A673 (cell line): ENCODE measurements around the gene TRPM2. TPM values are rescaled to one million over a fixed set of nuclear protein-coding genes. Genes with fewer than 3 reads are reported as not detected.

ENCODE experiments used
- BruUV-seq: library from RNA; stranded (reverse); fragments of 400-500 nt; replicated peaks from 2 replicates; lab custom pipeline; 2021; lab: Mats Ljungman, UMichigan
- CTCF ChIA-PET: fragments of 300-600 bp; sonication (Branson Sonifier 250); formaldehyde crosslinking; loops from one replicate; lab custom pipeline; 2022; ENCODE audit warnings: antibody characterized with exemption; lab: Charles Lee
- POLR2A ChIA-PET: fragments of 300-600 bp; sonication (Branson Sonifier 250); formaldehyde crosslinking; loops from one replicate; lab custom pipeline; 2022; ENCODE audit warnings: antibody characterized with exemption; ENCODE audit not compliant: low non-redundant PET; lab: Charles Lee
- DNase-seq: peaks from one replicate; pipeline ENCODE4 v3.0.0-alpha.2; 2015; ENCODE audit warnings: low spot score
- H3K27ac ChIP-seq: fragments of 200-600 bp; sonication (generic); 2 replicates; pipeline ENCODE4 v1.5.1; 2016; ENCODE audit warnings: mixed run types, low read depth, mild to moderate bottlenecking, mixed read lengths, antibody characterized with exemption, low read length; ENCODE audit not compliant: poor library complexity, severe bottlenecking
- H3K27me3 ChIP-seq: fragments of 200-600 bp; sonication (generic); replicated peaks from 2 replicates; pipeline ENCODE4 v1.6.1; 2017; ENCODE audit warnings: mixed run types, low read depth, mild to moderate bottlenecking, mixed read lengths, antibody characterized with exemption, low read length; ENCODE audit not compliant: insufficient read depth, poor library complexity
- H3K36me3 ChIP-seq: fragments of 200-600 bp; sonication (generic); 2 replicates; pipeline ENCODE4 v1.6.1; 2016; ENCODE audit warnings: mixed run types, mild to moderate bottlenecking, mixed read lengths, antibody characterized with exemption, low read length; ENCODE audit not compliant: insufficient read depth, poor library complexity, severe bottlenecking
- H3K4me1 ChIP-seq: fragments of 200-600 bp; sonication (generic); 2 replicates; pipeline ENCODE4 v1.6.1; 2017; ENCODE audit warnings: mixed run types, mild to moderate bottlenecking, mixed read lengths, antibody characterized with exemption, low read length; ENCODE audit not compliant: insufficient read depth, poor library complexity, severe bottlenecking
- H3K4me3 ChIP-seq: fragments of 200-600 bp; sonication (generic); 2 replicates; pipeline ENCODE4 v1.5.1; 2016; ENCODE audit warnings: low read depth, mixed run types, mild to moderate bottlenecking, mixed read lengths, low read length; ENCODE audit not compliant: poor library complexity, severe bottlenecking
- H3K9me3 ChIP-seq: fragments of 200-600 bp; sonication (generic); 2 replicates; pipeline ENCODE4 v1.6.1; 2016; ENCODE audit warnings: mixed run types, low read depth, mild to moderate bottlenecking, mixed read lengths, antibody characterized with exemption, low read length; ENCODE audit not compliant: poor library complexity, severe bottlenecking
- CTCF ChIP-seq: fragments of 300-800, 200-600 bp; sonication (generic); conservative IDR thresholded peaks from 2 replicates; pipeline ENCODE4 v1.5.1; 2017; ENCODE audit warnings: low read depth, mild to moderate bottlenecking, antibody characterized with exemption, low read length, moderate library complexity, mixed read lengths
- EZH2 ChIP-seq: fragments of 200-600 bp; sonication (generic); IDR thresholded peaks from 2 replicates; pipeline ENCODE4 v1.6.1; 2017; ENCODE audit warnings: borderline replicate concordance, low read depth, mild to moderate bottlenecking, mixed read lengths, antibody characterized with exemption, low read length; ENCODE audit not compliant: poor library complexity, severe bottlenecking
- intact Hi-C: fragments of 100-400 bp; cut with micrococcal nuclease; formaldehyde crosslinking; loops from one replicate; pipeline ENCODE4 v1.10.0; 2022; ENCODE audit not compliant: unreplicated experiment
- total RNA-seq: library from RNA; stranded (reverse); gene quantifications from 2 replicates; pipeline ENCODE4 v1.2.3, GENCODE V29; 2021

Gene TRPM2
- total RNA-seq, 1 experiment from 2014 or later = 0.21 TPM

- TF ChIP-seq CTCF (no peak), EZH2 (no peak)
- DNase-seq = no peak
- Histone ChIP-seq H3K36me3 (peaks cover 22% of the 10 kb centered on the region), H3K4me3 (no peak overlapping the region), H3K9me3 (no peaks in the 10 kb centered on the region), H3K27me3 (no peaks in the 10 kb centered on the region), H3K4me1 (no peaks in the 10 kb centered on the region), H3K27ac (no peak overlapping the region)
- BruUV-seq = no TSS peak
- ChIA-PET POLR2A (no interaction called here), CTCF (no interaction called here)
- intact Hi-C loops = no loop called here
Observed at GRCh38 chr21:44326272-44326647, 27.2 kb upstream of the TRPM2 start.

- intact Hi-C loops = no loop called here
- Histone ChIP-seq H3K4me3 (no peak overlapping the region), H3K27ac (no peak overlapping the region), H3K27me3 (no peaks in the 10 kb centered on the region), H3K9me3 (no peaks in the 10 kb centered on the region), H3K4me1 (no peaks in the 10 kb centered on the region), H3K36me3 (peaks cover 17% of the 10 kb centered on the region)
- ChIA-PET CTCF (no interaction called here), POLR2A (no interaction called here)
- BruUV-seq = TSS peak; percentile 59
- TF ChIP-seq CTCF (no peak), EZH2 (no peak)
- DNase-seq = no peak
Observed at GRCh38 chr21:44326716-44327602, 26.5 kb upstream of the TRPM2 start.

GRCh38 chr21:44327603-44327974 lies 25.8 kb upstream of the TRPM2 start:
- H3K27me3 ChIP-seq = no peaks in the 10 kb centered on the region
- TF ChIP-seq EZH2 (no peak), CTCF (no peak)
- intact Hi-C loops = no loop called here
- peaks cover 15% of the 10 kb centered on the region for H3K36me3 ChIP-seq
- CTCF ChIA-PET = no interaction called here
- H3K27ac ChIP-seq = no peak overlapping the region
- no peak for DNase-seq
- no peaks in the 10 kb centered on the region for H3K4me1 ChIP-seq
- POLR2A ChIA-PET = no interaction called here
- H3K9me3 ChIP-seq = no peaks in the 10 kb centered on the region
- H3K4me3 ChIP-seq = no peak overlapping the region
- no TSS peak for BruUV-seq
